Astrocyte (in vitro differentiated cells and primary cell): ENCODE measurements around the gene SIVA1. TPM values are rescaled to one million over a fixed set of nuclear protein-coding genes. Genes with fewer than 3 reads are reported as not detected.

ENCODE experiments used
- DNase-seq: peaks from one replicate; pipeline ENCODE4 v3.0.0-alpha.2; 2010; ENCODE audit warnings: low read depth
- FAIRE-seq: peaks from 2 replicates; lab custom pipeline; 2011; peaks lifted over from hg19 to GRCh38; lab: Jason Lieb, UNC
- H2AFZ ChIP-seq: 2 replicates; pipeline ENCODE4 v1.6.0; 2012; ENCODE audit warnings: low read depth, low read length, inconsistent platforms
- H3K27ac ChIP-seq: 2 replicates; pipeline ENCODE4 v1.5.1; 2011; ENCODE audit warnings: low read depth, low read length, inconsistent platforms
- H3K27me3 ChIP-seq: 2 replicates; pipeline ENCODE4 v1.6.0; 2011; ENCODE audit warnings: low read length, inconsistent platforms; ENCODE audit not compliant: insufficient read depth
- H3K36me3 ChIP-seq: 2 replicates; pipeline ENCODE4 v1.5.1; 2011; ENCODE audit warnings: low read length, inconsistent platforms; ENCODE audit not compliant: insufficient read depth
- H3K4me1 ChIP-seq: 2 replicates; pipeline ENCODE4 v1.5.1; 2011; ENCODE audit warnings: low read length, inconsistent platforms; ENCODE audit not compliant: insufficient read depth
- H3K4me2 ChIP-seq: 2 replicates; pipeline ENCODE4 v1.6.0; 2012; ENCODE audit warnings: low read length, inconsistent platforms
- H3K4me3 ChIP-seq: 2 replicates; pipeline ENCODE4 v1.5.1; 2011; ENCODE audit warnings: low read depth, mild to moderate bottlenecking, low read length, inconsistent platforms; ENCODE audit not compliant: insufficient read depth
- H3K79me2 ChIP-seq: 2 replicates; pipeline ENCODE4 v1.6.0; 2012; ENCODE audit warnings: mild to moderate bottlenecking, low read length, inconsistent platforms; ENCODE audit not compliant: insufficient read depth
- H3K9ac ChIP-seq: 2 replicates; pipeline ENCODE4 v1.6.0; 2012; ENCODE audit warnings: mild to moderate bottlenecking, low read length, inconsistent platforms
- H3K9me3 ChIP-seq: 2 replicates; pipeline ENCODE4 v1.5.1; 2012; ENCODE audit warnings: low read depth, mild to moderate bottlenecking, low read length, inconsistent platforms; ENCODE audit not compliant: insufficient read depth
- H4K20me1 ChIP-seq: 2 replicates; pipeline ENCODE4 v1.6.0; 2012; ENCODE audit warnings: low read length, inconsistent platforms; ENCODE audit not compliant: insufficient read depth
- H3K27ac Mint-ChIP-seq: one replicate; pipeline ENCODE4 v1.8.0; 2021; ENCODE audit warnings: mild to moderate bottlenecking, mixed read lengths; ENCODE audit not compliant: unreplicated experiment
- H3K27me3 Mint-ChIP-seq: one replicate; pipeline ENCODE4 v1.8.0; 2021; ENCODE audit warnings: low read depth, mixed read lengths; ENCODE audit not compliant: unreplicated experiment
- H3K36me3 Mint-ChIP-seq: one replicate; pipeline ENCODE4 v1.8.0; 2021; ENCODE audit warnings: low read depth, mixed read lengths; ENCODE audit not compliant: unreplicated experiment
- H3K4me1 Mint-ChIP-seq: one replicate; pipeline ENCODE4 v1.8.0; 2021; ENCODE audit warnings: low read depth, mixed read lengths; ENCODE audit not compliant: unreplicated experiment
- H3K4me3 Mint-ChIP-seq: one replicate; pipeline ENCODE4 v1.8.0; 2021; ENCODE audit warnings: mild to moderate bottlenecking, moderate library complexity, mixed read lengths; ENCODE audit not compliant: unreplicated experiment
- H3K9me3 Mint-ChIP-seq: one replicate; pipeline ENCODE4 v1.8.0; 2021; ENCODE audit warnings: mild to moderate bottlenecking, mixed read lengths; ENCODE audit not compliant: unreplicated experiment
- CTCF ChIP-seq: IDR thresholded peaks from 2 replicates; pipeline ENCODE4 v1.5.1; 2011; ENCODE audit warnings: low read depth, mild to moderate bottlenecking, inconsistent platforms, low read length, moderate library complexity; ENCODE audit not compliant: insufficient read depth
- EZH2 ChIP-seq: IDR thresholded peaks from 2 replicates; pipeline ENCODE4 v1.6.1; 2012; ENCODE audit warnings: mild to moderate bottlenecking, low read length, inconsistent platforms; ENCODE audit not compliant: insufficient read depth
- total RNA-seq: library from RNA; stranded (reverse); gene quantifications from 2 replicates; pipeline ENCODE4 v1.2.1, GENCODE V29; 2021

Gene SIVA1
- total RNA-seq, 1 donor from 2014 or later: 51.0 TPM

- Histone ChIP-seq H3K36me3 (peaks cover 7% of the 10 kb centered on the region), H3K4me3 (no peak overlapping the region), H4K20me1 (peaks cover 50% of the 10 kb centered on the region), H3K9me3 (no peaks in the 10 kb centered on the region), H3K27me3 (no peaks in the 10 kb centered on the region), H2AFZ (no peak overlapping the region), H3K27ac (no peak overlapping the region), H3K79me2 (peaks cover 21% of the 10 kb centered on the region), H3K4me1 (peaks cover 12% of the 10 kb centered on the region), H3K4me2 (no peak overlapping the region), H3K9ac (no peak overlapping the region)
- no peak overlapping the region for H3K4me3 Mint-ChIP-seq
- peaks cover 7% of the 10 kb centered on the region for H3K4me1 Mint-ChIP-seq
- no peak for DNase-seq
- H3K9me3 Mint-ChIP-seq: no peaks in the 10 kb centered on the region
- no peaks in the 10 kb centered on the region for H3K27me3 Mint-ChIP-seq
- no peak for FAIRE-seq
- H3K27ac Mint-ChIP-seq: no peak overlapping the region
- H3K36me3 Mint-ChIP-seq: peaks cover 11% of the 10 kb centered on the region
- TF ChIP-seq CTCF: no peak
- no peak for TF ChIP-seq EZH2
These were observed 48.7 kb upstream of the SIVA1 start for GRCh38 chr14:104704252-104704651.

- no peaks in the 10 kb centered on the region for H3K9me3 Mint-ChIP-seq
- H3K27ac Mint-ChIP-seq: no peak overlapping the region
- peaks cover 15% of the 10 kb centered on the region for H3K36me3 Mint-ChIP-seq
- DNase-seq (no peak), FAIRE-seq (no peak)
- Histone ChIP-seq H3K4me2 (no peak overlapping the region), H2AFZ (no peak overlapping the region), H3K27ac (no peak overlapping the region), H3K36me3 (peaks cover 9% of the 10 kb centered on the region), H4K20me1 (peaks cover 43% of the 10 kb centered on the region), H3K9me3 (no peaks in the 10 kb centered on the region), H3K4me1 (peaks cover 9% of the 10 kb centered on the region), H3K79me2 (peaks cover 8% of the 10 kb centered on the region), H3K27me3 (no peaks in the 10 kb centered on the region), H3K9ac (no peak overlapping the region), H3K4me3 (no peak overlapping the region)
- TF ChIP-seq EZH2 (no peak), CTCF (no peak)
- H3K4me3 Mint-ChIP-seq: no peak overlapping the region
- H3K4me1 Mint-ChIP-seq: peaks cover 7% of the 10 kb centered on the region
- no peaks in the 10 kb centered on the region for H3K27me3 Mint-ChIP-seq
These were observed 47.5 kb upstream of the SIVA1 start for GRCh38 chr14:104705340-104706047.
